ENCODE data around the gene PRRT2.

The PRRT2 gene

GRCh38 chr16:29850998-29851397, 39.0 kb downstream of the PRRT2 start:
- TF ChIP-seq CTCF (conservative IDR thresholded peaks at IDR 0.05; ENCODE audit: low read length): no peak
- TF ChIP-seq EZH2phosphoT487 (IDR thresholded peaks at IDR 0.05; ENCODE audit: borderline replicate concordance): no peak
- Histone ChIP-seq H3K9me3 (ENCODE audit: insufficient read depth, low read depth, low read length) (no peaks in the 10 kb centered on the region), H3K4me1 (ENCODE audit: insufficient read depth, low read length, poor library complexity, severe bottlenecking) (no peaks in the 10 kb centered on the region), H3F3A (ENCODE audit: low read depth) (no peaks in the 10 kb centered on the region), H4K20me1 (ENCODE audit: insufficient read depth, low read length, poor library complexity, severe bottlenecking) (no peaks in the 10 kb centered on the region), H3K4me2 (ENCODE audit: low read depth, low read length, poor library complexity, severe bottlenecking) (no peak overlapping the region), H3K36me3 (ENCODE audit: insufficient read depth, low read length) (no peaks in the 10 kb centered on the region), H3K27me3 (ENCODE audit: insufficient read depth, low read length, poor library complexity, severe bottlenecking) (no peaks in the 10 kb centered on the region), H3K9ac (ENCODE audit: low read depth, low read length, poor library complexity, severe bottlenecking) (no peak overlapping the region), H3K79me2 (ENCODE audit: insufficient read depth, low read length) (no peaks in the 10 kb centered on the region), H3K4me3 (ENCODE audit: low read length, poor library complexity, severe bottlenecking) (no peak overlapping the region), H3K9me2 (replicated peaks; ENCODE audit: low read depth, low read length) (no peaks in the 10 kb centered on the region), H2AFZ (ENCODE audit: low read length) (no peak overlapping the region)

- H4K20me1 ChIP-seq (ENCODE audit: insufficient read depth, low read length, poor library complexity, severe bottlenecking): no peaks in the 10 kb centered on the region
- no peaks in the 10 kb centered on the region for H3K9me3 ChIP-seq (ENCODE audit: insufficient read depth, low read depth, low read length)
- H3K36me3 ChIP-seq (ENCODE audit: insufficient read depth, low read length): no peaks in the 10 kb centered on the region
- H3K27me3 ChIP-seq (ENCODE audit: insufficient read depth, low read length, poor library complexity, severe bottlenecking): no peaks in the 10 kb centered on the region
- no peak for TF ChIP-seq CTCF (conservative IDR thresholded peaks at IDR 0.05; ENCODE audit: low read length)
- TF ChIP-seq EZH2phosphoT487 (IDR thresholded peaks at IDR 0.05; ENCODE audit: borderline replicate concordance): no peak
- H3K9me2 ChIP-seq (replicated peaks; ENCODE audit: low read depth, low read length): no peaks in the 10 kb centered on the region
- H3K79me2 ChIP-seq (ENCODE audit: insufficient read depth, low read length): no peaks in the 10 kb centered on the region
- H3K4me3 ChIP-seq (ENCODE audit: low read length, poor library complexity, severe bottlenecking): no peak overlapping the region
- H2AFZ ChIP-seq (ENCODE audit: low read length): no peak overlapping the region
- H3F3A ChIP-seq (ENCODE audit: low read depth): no peaks in the 10 kb centered on the region
- no peak overlapping the region for H3K4me2 ChIP-seq (ENCODE audit: low read depth, low read length, poor library complexity, severe bottlenecking)
- no peak overlapping the region for H3K9ac ChIP-seq (ENCODE audit: low read depth, low read length, poor library complexity, severe bottlenecking)
- H3K4me1 ChIP-seq (ENCODE audit: insufficient read depth, low read length, poor library complexity, severe bottlenecking): no peaks in the 10 kb centered on the region
These were observed 40.7 kb downstream of the PRRT2 start for GRCh38 chr16:29852654-29853053.

- TF ChIP-seq CTCF (conservative IDR thresholded peaks at IDR 0.05; ENCODE audit: low read length) (no peak), EZH2phosphoT487 (IDR thresholded peaks at IDR 0.05; ENCODE audit: borderline replicate concordance) (no peak)
- no peaks in the 10 kb centered on the region for H3K79me2 ChIP-seq (ENCODE audit: insufficient read depth, low read length)
- H3K9me3 ChIP-seq (ENCODE audit: insufficient read depth, low read depth, low read length): no peaks in the 10 kb centered on the region
- no peak overlapping the region for H3K4me2 ChIP-seq (ENCODE audit: low read depth, low read length, poor library complexity, severe bottlenecking)
- H3K4me1 ChIP-seq (ENCODE audit: insufficient read depth, low read length, poor library complexity, severe bottlenecking): no peaks in the 10 kb centered on the region
- H3K9me2 ChIP-seq (replicated peaks; ENCODE audit: low read depth, low read length): no peaks in the 10 kb centered on the region
- no peak overlapping the region for H3K9ac ChIP-seq (ENCODE audit: low read depth, low read length, poor library complexity, severe bottlenecking)
- no peaks in the 10 kb centered on the region for H4K20me1 ChIP-seq (ENCODE audit: insufficient read depth, low read length, poor library complexity, severe bottlenecking)
- H3K36me3 ChIP-seq (ENCODE audit: insufficient read depth, low read length): no peaks in the 10 kb centered on the region; the same call in 1 of the 2 replicates
- no peaks in the 10 kb centered on the region for H3F3A ChIP-seq (ENCODE audit: low read depth)
- H2AFZ ChIP-seq (ENCODE audit: low read length): no peak overlapping the region
- H3K4me3 ChIP-seq (ENCODE audit: low read length, poor library complexity, severe bottlenecking): no peak overlapping the region
- no peaks in the 10 kb centered on the region for H3K27me3 ChIP-seq (ENCODE audit: insufficient read depth, low read length, poor library complexity, severe bottlenecking)
These were observed 42.6 kb downstream of the PRRT2 start for GRCh38 chr16:29854520-29855100.
